Stomach (tissue), 9 donors: Measurements from ENCODE around the gene BROX. TPM values are rescaled to one million over a fixed set of nuclear protein-coding genes. Genes with fewer than 3 reads are reported as not detected.

Experiments used
- DNase-seq, 2 donors: peaks; one replicate each; pipeline versions ENCODE4 v3.0.0 to v3.0.0-alpha.2; 2013 to 2019
- H3K27ac ChIP-seq, 5 donors: fragments of 200-600 bp in 4 of 5; sonication (generic) in 4 of 5; one replicate each; pipeline ENCODE4 v1.5.1; 2013 to 2019; ENCODE audit warnings: mild to moderate bottlenecking in 1 of 5, moderate library complexity in 1 of 5
- H3K27me3 ChIP-seq, 3 donors: fragments of 200-600 bp; sonication (generic); one replicate each; pipeline ENCODE4 v1.5.1; 2017 to 2019; ENCODE audit warnings: mixed run types in 1 of 3
- H3K36me3 ChIP-seq, 4 donors: fragments of 200-600 bp; sonication (generic); 1 replicate in 3 of 4; 2 replicates in 1 of 4; pipeline ENCODE4 v1.5.1; 2016 to 2019
- H3K4me1 ChIP-seq, 4 donors: fragments of 200-600 bp; sonication (generic); one replicate each; pipeline ENCODE4 v1.5.1; 2016 to 2019
- H3K4me3 ChIP-seq, 4 donors: fragments of 200-600 bp; sonication (generic) in 3 of 4; one replicate each; pipeline ENCODE4 v1.5.1; 2016 to 2019; ENCODE audit warnings: mild to moderate bottlenecking in 1 of 4
- H3K9me3 ChIP-seq, 4 donors: fragments of 200-600 bp; sonication (generic); one replicate each; pipeline ENCODE4 v1.5.1; 2016 to 2019
- CTCF ChIP-seq, 7 experiments: fragments of 450-650 bp in 4 of 7; fragments of 200-600 bp in 3 of 7; sonication (generic) in 3 of 7; IDR thresholded peaks; one replicate each; pipeline ENCODE4 v1.5.1; 2016 to 2019; ENCODE audit warnings: antibody characterized with exemption in 7 of 7, control low read depth in 2 of 7, mild to moderate bottlenecking in 1 of 7
- EP300 ChIP-seq: sonication (generic); formaldehyde crosslinking; IDR thresholded peaks from one replicate; pipeline ENCODE4 v1.6.1; 2017; ENCODE audit warnings: antibody characterized with exemption
- POLR2A ChIP-seq, 4 donors: fragments of 450-650 bp; IDR thresholded peaks; one replicate each; pipeline ENCODE4 v1.6.1; 2016; ENCODE audit warnings: antibody characterized with exemption in 4 of 4, control low read depth in 2 of 4, mild to moderate bottlenecking in 1 of 4, moderate library complexity in 1 of 4
- POLR2AphosphoS5 ChIP-seq, 3 donors: sonication (generic); formaldehyde crosslinking; IDR thresholded peaks; one replicate each; pipeline ENCODE4 v1.6.1; 2016; ENCODE audit warnings: antibody characterized with exemption in 3 of 3
- WGBS, 5 donors: extraction: QIAGEN DNeasy Blood & Tissue Kit in 3 of 5; methylation state at CpG; one replicate each; pipeline versions ENCODE4 v1.1.5 to v1.1.7; 2013 to 2018; 5-methylcytosine and 5-hydroxymethylcytosine counted together
- intact Hi-C: fragments of 100-400 bp; cut with DNase I; formaldehyde crosslinking; loops from one replicate; pipeline ENCODE4 v1.15.1; 2023; ENCODE audit warnings: low total_unique reads
- polyA plus RNA-seq, 3 donors: library from polyadenylated mRNA; stranded (reverse); fragments of 200-250 nt; gene quantifications; one replicate each; pipeline ENCODE4 v1.2.3, GENCODE V29; 2013
- total RNA-seq, 5 donors: library from RNA; depleted of rRNA; stranded (reverse); fragments of >200 nt; gene quantifications; one replicate each; pipeline versions ENCODE4 v1.1.0 to v1.2.3, GENCODE V29; 2014 to 2016
- donor health status: healthy with polysubstance abuse.
- donor health status: Bipolar disorder and iron deficiency.
- donor health status: healthy.

BROX gene
- total and polyA plus RNA-seq, 8 donors = 4.3 to 57.3 (median 17.4) TPM

GRCh38 chr1:222670110-222670509 lies 42.3 kb upstream of the BROX start:
- 84 to 100% (median 91%) methylated on average over 1 of the region's 1 CpG for WGBS, 5 donors
- peaks cover 36 to 83% (median 76%) of the 10 kb centered on the region in 4 donors for H3K36me3 ChIP-seq
- intact Hi-C loops = no loop called here
- DNase-seq = no peak
- no peak overlapping the region for H3K4me3 ChIP-seq
- no peak overlapping the region for H3K27ac ChIP-seq
- no peaks in the 10 kb centered on the region for H3K4me1 ChIP-seq
- TF ChIP-seq POLR2A (IDR thresholded peaks at IDR 0.05) = no peak
- no peak for TF ChIP-seq EP300
- TF ChIP-seq CTCF (IDR thresholded peaks at IDR 0.05) = no peak
- no peak for TF ChIP-seq POLR2AphosphoS5 (IDR thresholded peaks at IDR 0.05)
- H3K9me3 ChIP-seq = no peaks in the 10 kb centered on the region
- H3K27me3 ChIP-seq = no peaks in the 10 kb centered on the region

DNA sequence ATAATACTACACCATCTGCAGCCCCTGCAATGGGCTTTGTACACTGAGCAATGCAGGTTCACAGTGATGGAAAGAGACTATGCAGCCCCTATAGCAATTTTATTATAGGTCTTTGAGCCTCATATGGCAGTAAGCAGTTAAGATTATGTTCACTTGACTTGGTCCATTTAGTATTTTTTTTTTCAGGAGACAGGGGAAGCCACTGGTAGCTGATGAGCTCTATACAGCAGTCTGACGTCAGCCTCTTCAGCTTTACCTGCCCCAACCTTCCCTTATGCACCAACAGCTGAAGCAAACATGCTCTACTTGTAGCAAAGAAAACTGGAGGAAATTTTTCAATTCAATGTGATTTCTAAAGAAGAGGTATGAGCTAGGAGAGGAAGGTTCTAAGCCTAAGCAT lies 32.3 kb upstream of the BROX start:
- Histone ChIP-seq H3K27ac (no peak overlapping the region), H3K4me1 (no peaks in the 10 kb centered on the region), H3K27me3 (no peaks in the 10 kb centered on the region), H3K36me3 (peaks cover 4 to 50% (median 41%) of the 10 kb centered on the region in 4 donors), H3K4me3 (no peak overlapping the region), H3K9me3 (no peaks in the 10 kb centered on the region)
- intact Hi-C loops = no loop called here
- WGBS, 5 donors = 89 to 100% (median 95%) methylated on average over 1 of the region's 1 CpG
- DNase-seq = no peak
- TF ChIP-seq EP300 (no peak), POLR2A (IDR thresholded peaks at IDR 0.05) (no peak), CTCF (IDR thresholded peaks at IDR 0.05) (no peak), POLR2AphosphoS5 (IDR thresholded peaks at IDR 0.05) (no peak)

GRCh38 chr1:222691016-222691415 lies 21.3 kb upstream of the BROX start:
- 82 to 100% (median 90%) methylated on average over 1 of the region's 1 CpG for WGBS, 5 donors
- TF ChIP-seq POLR2A (IDR thresholded peaks at IDR 0.05) = no peak
- H3K36me3 ChIP-seq = peaks cover 7 to 43% (median 34%) of the 10 kb centered on the region in 4 donors
- H3K9me3 ChIP-seq = no peaks in the 10 kb centered on the region
- H3K27me3 ChIP-seq = no peaks in the 10 kb centered on the region
- intact Hi-C loops = no loop called here
- no peaks in the 10 kb centered on the region for H3K4me1 ChIP-seq
- H3K4me3 ChIP-seq = no peak overlapping the region
- no peak for DNase-seq
- H3K27ac ChIP-seq = no peak overlapping the region

DNA sequence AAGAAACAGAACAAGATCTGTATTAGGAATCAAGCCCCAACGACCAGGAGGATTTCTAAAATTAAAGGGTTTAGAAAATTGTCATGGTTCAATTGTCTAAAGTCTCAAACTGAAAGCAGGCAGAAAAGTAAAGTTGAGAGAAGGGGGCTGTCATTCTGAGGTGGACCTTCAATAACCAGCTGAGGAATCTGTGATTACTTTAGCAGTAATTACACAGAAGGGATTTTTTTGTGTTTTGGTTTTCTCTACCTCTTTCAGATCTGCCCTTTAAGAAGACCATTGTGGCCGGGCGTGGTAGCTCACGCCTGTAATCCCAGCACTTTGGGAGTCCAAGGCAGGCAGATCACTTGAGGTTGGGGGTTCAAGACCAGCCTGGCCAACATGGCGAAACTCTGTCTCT lies 17.4 kb upstream of the BROX start:
- H3K36me3 ChIP-seq = peaks cover 0 to 37% (median 19%) of the 10 kb centered on the region in 4 donors
- no peaks in the 10 kb centered on the region for H3K27me3 ChIP-seq
- 80 to 88% (median 82%) methylated on average over 5 of the region's 5 CpGs for WGBS, 5 donors
- no peak for DNase-seq
- H3K4me1 ChIP-seq = peaks cover 0 to 6% (median 0%) of the 10 kb centered on the region in 4 donors
- no peak for TF ChIP-seq POLR2A (IDR thresholded peaks at IDR 0.05)
- TF ChIP-seq POLR2AphosphoS5 (IDR thresholded peaks at IDR 0.05) = no peak
- no peak for TF ChIP-seq EP300
- no peak for TF ChIP-seq CTCF (IDR thresholded peaks at IDR 0.05)
- no peak overlapping the region for H3K4me3 ChIP-seq
- H3K27ac ChIP-seq = no peak overlapping the region
- no peaks in the 10 kb centered on the region for H3K9me3 ChIP-seq
- intact Hi-C loops = no loop called here

DNA sequence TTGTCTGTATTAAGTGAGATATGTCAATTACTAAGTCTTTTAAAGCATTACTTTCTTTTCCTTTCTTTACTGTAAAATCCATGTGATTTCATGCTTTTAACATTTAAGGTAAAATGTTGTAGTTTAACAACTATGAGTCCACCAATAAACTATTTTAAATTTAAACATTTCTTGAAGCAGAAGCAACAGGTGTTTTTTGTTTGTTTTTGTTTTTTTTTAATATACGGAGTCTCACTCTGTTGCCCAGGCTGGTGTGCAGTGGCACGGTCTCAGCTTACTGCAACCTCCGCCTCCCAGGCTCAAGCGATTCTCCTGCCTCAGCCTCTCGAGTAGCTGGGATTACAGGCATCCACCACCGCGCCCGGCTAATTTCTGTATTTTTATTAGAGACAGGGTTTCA lies 15.6 kb upstream of the BROX start:
- 94 to 98% (median 95%) methylated on average over 8 of the region's 8 CpGs for WGBS, 5 donors
- DNase-seq = no peak
- no peak overlapping the region for H3K27ac ChIP-seq
- H3K9me3 ChIP-seq = no peaks in the 10 kb centered on the region
- peaks cover 0 to 6% (median 0%) of the 10 kb centered on the region in 4 donors for H3K4me1 ChIP-seq
- no peak overlapping the region for H3K4me3 ChIP-seq
- H3K36me3 ChIP-seq = peaks cover 0 to 47% (median 36%) of the 10 kb centered on the region in 4 donors
- no peaks in the 10 kb centered on the region for H3K27me3 ChIP-seq
- TF ChIP-seq EP300 (no peak), POLR2AphosphoS5 (IDR thresholded peaks at IDR 0.05) (no peak), CTCF (IDR thresholded peaks at IDR 0.05) (no peak), POLR2A (IDR thresholded peaks at IDR 0.05) (no peak)
- intact Hi-C loops = no loop called here
